GM18867 (cell line): ENCODE data around the gene GULP1.

Experiments used
- ATAC-seq: cut with Tn5 transposase; IDR thresholded peaks from one replicate; pipeline ENCODE4 v1.9.1; 2021; ENCODE audit warnings: mild to moderate bottlenecking, moderate library complexity; ENCODE audit not compliant: unreplicated experiment

Gene GULP1

DNA sequence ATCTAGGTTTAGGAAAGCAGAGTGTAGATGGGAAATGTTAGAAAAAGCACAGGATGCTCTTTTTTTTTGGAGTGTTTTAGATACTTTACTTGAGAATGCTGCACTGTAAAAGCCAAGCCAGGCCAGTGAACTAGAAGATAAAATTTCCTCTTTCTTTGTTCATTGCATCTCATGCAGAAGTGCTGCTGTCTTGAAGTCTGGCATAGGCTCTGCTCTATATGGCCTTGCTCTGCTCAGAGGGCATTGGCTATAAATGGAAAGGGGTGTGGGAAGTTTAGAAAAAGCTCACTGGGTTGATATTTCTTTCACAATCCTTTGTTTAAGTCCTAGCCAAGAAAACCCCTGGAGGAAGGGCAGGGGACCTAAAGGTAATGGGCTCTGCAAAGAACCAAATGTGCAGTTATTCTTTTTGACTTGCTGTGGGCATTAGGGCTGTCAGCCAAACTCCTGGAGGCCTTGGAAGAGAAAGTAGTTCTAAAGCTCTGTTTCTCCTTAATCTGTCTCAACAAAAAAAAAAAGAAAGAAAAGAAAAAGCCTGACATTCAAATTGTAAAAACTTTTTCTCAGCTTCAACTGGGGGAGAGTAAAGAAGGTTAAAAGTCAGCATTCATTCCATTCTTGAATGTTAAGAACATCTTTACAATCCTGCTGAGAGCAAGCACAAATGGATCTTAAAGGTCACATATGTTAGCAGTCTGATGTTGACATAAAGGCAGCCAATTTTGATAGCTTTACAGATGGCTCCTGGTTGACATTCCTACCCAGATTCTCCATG is 338.3 kb downstream of the GULP1 start:
- no peak for ATAC-seq

DNA sequence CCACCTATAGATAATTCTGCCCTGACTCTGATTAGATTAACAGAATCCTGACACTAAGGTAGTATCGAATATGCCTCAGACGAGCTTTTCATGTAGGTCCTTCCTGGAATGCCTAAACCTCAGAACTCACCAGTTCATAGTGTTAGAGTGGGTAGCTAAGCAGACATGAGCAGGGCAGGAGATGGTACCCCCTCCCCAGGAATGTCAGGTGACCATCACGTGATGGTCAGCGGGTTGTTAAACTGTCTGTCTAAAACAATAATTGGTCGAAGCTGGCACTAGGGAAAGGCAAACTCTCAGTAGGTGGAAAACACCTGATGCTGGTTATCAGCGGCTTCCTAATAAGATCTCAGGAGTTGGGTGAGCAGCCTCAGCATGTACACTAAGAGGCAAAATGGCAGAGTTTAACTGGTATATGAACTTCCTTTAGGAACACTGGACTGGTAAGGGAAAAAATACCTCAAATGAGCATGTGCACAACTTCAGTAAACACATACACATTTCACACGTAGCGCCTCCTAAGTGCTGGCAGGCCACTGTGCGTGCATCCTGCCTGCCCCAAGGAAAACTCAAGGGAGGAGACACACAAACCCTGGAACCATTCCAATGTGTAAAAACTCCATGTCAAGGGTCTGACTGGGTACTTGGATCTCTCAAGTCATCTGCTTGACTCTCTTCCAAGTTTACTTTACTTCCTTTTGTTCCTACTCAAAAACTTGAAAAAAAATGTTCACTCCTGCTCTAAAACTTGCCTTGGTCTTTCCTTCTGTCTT is 339.5 kb downstream of the GULP1 start:
- ATAC-seq, result no peak

DNA sequence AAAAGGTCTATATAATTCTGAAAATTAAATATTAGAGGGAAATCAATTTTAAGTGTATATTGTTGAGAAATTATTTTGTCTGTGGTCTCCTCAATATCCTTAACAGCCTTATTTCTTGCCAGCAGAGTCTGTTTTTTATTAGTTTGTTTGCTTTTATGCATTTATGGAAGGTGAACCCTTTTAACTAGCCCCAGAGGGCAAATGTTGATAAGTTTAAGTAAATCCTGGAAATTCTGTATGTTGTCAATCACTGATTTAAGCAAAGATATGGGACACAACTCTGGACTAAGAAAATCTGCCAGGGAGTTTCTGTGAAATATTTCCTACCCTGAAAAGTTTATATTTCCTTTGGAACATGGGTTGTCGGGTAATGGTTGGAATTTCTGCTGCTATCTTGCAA is 343.0 kb downstream of the GULP1 start:
- no peak for ATAC-seq
